ENCODE data around the gene KIF26B. TPM values are rescaled to one million over a fixed set of nuclear protein-coding genes. Genes with fewer than 3 reads are reported as not detected.

KIF26B gene
- polyA plus RNA-seq, 2 of the 4 experiments (the other 2 are of a cell fraction) = 0.01 to 0.04 TPM

- ChIA-PET CTCF (interaction anchor here (0.6 to 1.5 kb wide), 2 partner anchors 85 to 1149 kb away, joined by 3 read pairs; no protein-coding TSS in a partner anchor), POLR2A (no interaction called here)
- DNase-seq (ENCODE audit: low read depth in 1 of 2, low spot score in 1 of 2) (no peak), ATAC-seq (peak in 1 of 2 experiments; percentile 42; a peak in 3 of 6 replicates), FAIRE-seq (no peak)
- no peak overlapping the region for H3K27ac ChIP-seq
- no peaks in the 10 kb centered on the region for H3K9me3 ChIP-seq
- H3K4me2 ChIP-seq = no peak overlapping the region
- H3K4me3 ChIP-seq = no peak overlapping the region
- H3K4me1 ChIP-seq = no peaks in the 10 kb centered on the region
- TF ChIP-seq ZFP36 (IDR thresholded peaks at IDR 0.05; ENCODE audit: borderline replicate concordance, partially characterized antibody) = no peak
- TF ChIP-seq SMC3 (IDR thresholded peaks at IDR 0.05) = no peak
- no peak for TF ChIP-seq KDM5A (IDR thresholded peaks at IDR 0.05)
- no peak for TF ChIP-seq EHF (CRISPR knock-in tag; IDR thresholded peaks at IDR 0.05)
- TF ChIP-seq ATOH8 (CRISPR knock-in tag; IDR thresholded peaks at IDR 0.05; ENCODE audit: low read depth) = no peak
- no peak for TF ChIP-seq RARB (CRISPR knock-in tag; IDR thresholded peaks at IDR 0.05)
- TF ChIP-seq JUNB (IDR thresholded peaks at IDR 0.05) = no peak
- no peak for TF ChIP-seq TP53 (CRISPR knock-in tag; IDR thresholded peaks at IDR 0.05)
- no peak for TF ChIP-seq EP300 (IDR thresholded peaks at IDR 0.05)
- no peak for TF ChIP-seq PBX3 (IDR thresholded peaks at IDR 0.05)
- no peak for TF ChIP-seq ZSCAN20 (CRISPR knock-in tag; IDR thresholded peaks at IDR 0.05)
- TF ChIP-seq RCOR1 (IDR thresholded peaks at IDR 0.05; ENCODE audit: low read depth, low read length) = no peak
- no peak for TF ChIP-seq SREBF2 (IDR thresholded peaks at IDR 0.05)
- TF ChIP-seq MAZ (IDR thresholded peaks at IDR 0.05; ENCODE audit: borderline replicate concordance, low read depth, low read length) = no peak
- no peak for TF ChIP-seq CHD4 (IDR thresholded peaks at IDR 0.05; ENCODE audit: borderline replicate concordance)
- no peak for TF ChIP-seq TFCP2L1 (CRISPR knock-in tag; IDR thresholded peaks at IDR 0.05)
- WGBS (ENCODE audit: missing lambda C conversion rate) = 32% methylated on average over 5 of the region's 14 CpGs
Measured at GRCh38 chr1:245241526-245242130, 86.8 kb downstream of the KIF26B start.

DNA sequence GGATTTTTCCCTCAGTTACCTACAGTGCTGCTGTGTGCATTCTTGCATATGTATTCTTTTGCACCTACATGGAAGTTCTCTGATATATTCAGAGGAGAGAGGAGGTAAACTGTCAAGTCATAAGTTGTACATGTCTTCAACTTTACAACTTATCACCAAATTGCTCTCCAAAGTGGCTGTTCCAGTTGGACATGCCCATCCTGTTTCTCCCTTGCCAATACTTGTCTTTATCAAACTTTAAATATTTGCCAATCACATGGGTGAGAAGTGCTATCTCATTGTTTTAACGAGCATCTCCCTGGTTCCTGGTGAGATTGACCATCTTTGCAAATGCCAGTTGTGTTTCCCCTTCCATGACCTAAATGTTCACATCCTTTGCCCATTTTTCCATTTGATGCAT, 88.2 kb downstream of the KIF26B start:
- ATAC-seq (no peak), FAIRE-seq (no peak)

GRCh38 chr1:245245021-245245667, 90.4 kb downstream of the KIF26B start:
- CTCF ChIA-PET = no interaction called here
- Histone ChIP-seq H3K9me3 (no peaks in the 10 kb centered on the region), H3K4me2 (no peak overlapping the region), H3K27ac (no peak overlapping the region), H3K4me3 (no peak overlapping the region), H3K4me1 (no peaks in the 10 kb centered on the region)
- no peak for DNase-seq (ENCODE audit: low read depth in 1 of 2, low spot score in 1 of 2)
- no peak for ATAC-seq
- TF ChIP-seq HDAC2 (IDR thresholded peaks at IDR 0.05) (no peak), ZC3H11A (IDR thresholded peaks at IDR 0.05) (no peak), EHF (CRISPR knock-in tag; IDR thresholded peaks at IDR 0.05) (no peak), ZNF302 (CRISPR knock-in tag; IDR thresholded peaks at IDR 0.05) (no peak), POLR2AphosphoS2 (conservative IDR thresholded peaks at IDR 0.05; ENCODE audit: low read length) (no peak), SMC3 (IDR thresholded peaks at IDR 0.05) (no peak), CHD4 (IDR thresholded peaks at IDR 0.05; ENCODE audit: borderline replicate concordance) (no peak), CTCF (IDR thresholded peaks at IDR 0.05) (no peak), REST (IDR thresholded peaks at IDR 0.05) (no peak), FOXS1 (CRISPR knock-in tag; IDR thresholded peaks at IDR 0.05) (no peak), KDM5A (IDR thresholded peaks at IDR 0.05) (no peak)
- 58% methylated on average over 11 of the region's 11 CpGs for WGBS (ENCODE audit: missing lambda C conversion rate)
- POLR2A ChIA-PET = no interaction called here
- FAIRE-seq = no peak

More for the DNA sequence above, 88.2 kb downstream of the KIF26B start:
- Histone ChIP-seq H3K27ac (no peak overlapping the region), H3K4me1 (no peaks in the 10 kb centered on the region), H3K4me3 (no peak overlapping the region), H3K9me3 (no peaks in the 10 kb centered on the region), H3K4me2 (no peak overlapping the region)
- WGBS (ENCODE audit: missing lambda C conversion rate) = 0% methylated on average over 1 of the region's 1 CpG
- CTCF ChIA-PET = no interaction called here
- POLR2A ChIA-PET = no interaction called here
- DNase-seq (ENCODE audit: low read depth in 1 of 2, low spot score in 1 of 2) = no peak
- no peak for TF ChIP-seq ATOH8 (CRISPR knock-in tag; IDR thresholded peaks at IDR 0.05; ENCODE audit: low read depth)

Measured in A549 (cell line).